Right lobe of liver (tissue), 4 donors: ENCODE measurements around the gene C1orf74.

Source experiments
- POLR2A ChIP-seq: fragments of 450-650 bp; IDR thresholded peaks from one replicate; pipeline ENCODE4 v1.6.1; 2017; ENCODE audit warnings: antibody characterized with exemption, mild to moderate bottlenecking
- TF ChIP-seq, protein P1 (sequence below), 4 donors: fragments of 200-600 bp in 3 of 4; fragments of 450-650 bp in 1 of 4; IDR thresholded peaks; one replicate each; pipeline versions ENCODE4 v1.5.1 to v1.8.0; 2016 to 2022; ENCODE audit warnings: antibody characterized with exemption in 4 of 4, mild to moderate bottlenecking in 2 of 4
- donor health status: DM: no; HTN: no; CAD: no.
- donor health status: DM: no; HTN: no; CAD: no.
- donor health status: DM: no; HTN: yes; CAD: no.

DNA sequence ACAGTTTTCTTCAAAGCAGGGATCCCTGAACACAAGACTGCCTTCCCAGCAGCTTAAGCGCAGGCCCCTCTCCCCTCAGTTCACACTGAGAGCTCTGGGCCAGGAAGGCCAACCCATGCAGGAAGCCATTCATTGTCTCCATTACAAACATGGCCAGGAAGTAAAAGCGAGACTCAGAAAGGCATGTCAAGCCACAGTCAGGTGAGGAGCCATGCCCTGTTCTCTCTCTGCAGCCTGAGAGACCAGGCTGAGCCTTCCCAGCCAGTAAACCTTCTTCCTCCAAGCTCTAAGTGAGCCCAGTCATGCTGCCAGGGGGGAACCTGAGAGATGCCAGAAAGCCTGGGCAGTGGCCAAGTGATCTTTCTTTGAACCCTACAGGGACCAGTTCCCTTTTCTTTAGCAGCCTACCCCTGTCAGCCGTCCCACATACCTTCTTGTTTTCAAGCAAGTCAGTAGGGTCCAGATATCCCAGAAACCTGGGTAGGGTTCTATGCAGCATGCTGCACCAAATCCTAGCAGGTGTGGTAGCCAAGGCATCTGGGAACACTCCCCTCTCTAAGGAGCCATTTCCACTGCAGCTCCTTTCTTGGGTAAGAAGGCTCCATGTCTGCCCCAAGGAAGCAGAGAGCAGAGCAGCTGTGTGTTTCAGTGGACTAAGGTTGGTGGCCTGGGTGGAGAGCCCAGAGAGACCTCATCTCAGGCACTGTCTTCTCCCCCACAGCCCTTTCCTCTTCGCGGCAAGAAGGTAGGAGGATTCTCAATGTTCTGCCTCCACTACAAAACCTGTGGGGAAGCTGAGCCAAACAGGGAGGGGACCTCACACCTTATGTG lies 27.5 kb downstream of the C1orf74 start:
- TF ChIP-seq, protein P1, sequence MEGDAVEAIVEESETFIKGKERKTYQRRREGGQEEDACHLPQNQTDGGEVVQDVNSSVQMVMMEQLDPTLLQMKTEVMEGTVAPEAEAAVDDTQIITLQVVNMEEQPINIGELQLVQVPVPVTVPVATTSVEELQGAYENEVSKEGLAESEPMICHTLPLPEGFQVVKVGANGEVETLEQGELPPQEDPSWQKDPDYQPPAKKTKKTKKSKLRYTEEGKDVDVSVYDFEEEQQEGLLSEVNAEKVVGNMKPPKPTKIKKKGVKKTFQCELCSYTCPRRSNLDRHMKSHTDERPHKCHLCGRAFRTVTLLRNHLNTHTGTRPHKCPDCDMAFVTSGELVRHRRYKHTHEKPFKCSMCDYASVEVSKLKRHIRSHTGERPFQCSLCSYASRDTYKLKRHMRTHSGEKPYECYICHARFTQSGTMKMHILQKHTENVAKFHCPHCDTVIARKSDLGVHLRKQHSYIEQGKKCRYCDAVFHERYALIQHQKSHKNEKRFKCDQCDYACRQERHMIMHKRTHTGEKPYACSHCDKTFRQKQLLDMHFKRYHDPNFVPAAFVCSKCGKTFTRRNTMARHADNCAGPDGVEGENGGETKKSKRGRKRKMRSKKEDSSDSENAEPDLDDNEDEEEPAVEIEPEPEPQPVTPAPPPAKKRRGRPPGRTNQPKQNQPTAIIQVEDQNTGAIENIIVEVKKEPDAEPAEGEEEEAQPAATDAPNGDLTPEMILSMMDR (IDR thresholded peaks at IDR 0.05), result no peak
- no peak for TF ChIP-seq POLR2A
